ENCODE data around the gene METTL13.

Gene METTL13

DNA sequence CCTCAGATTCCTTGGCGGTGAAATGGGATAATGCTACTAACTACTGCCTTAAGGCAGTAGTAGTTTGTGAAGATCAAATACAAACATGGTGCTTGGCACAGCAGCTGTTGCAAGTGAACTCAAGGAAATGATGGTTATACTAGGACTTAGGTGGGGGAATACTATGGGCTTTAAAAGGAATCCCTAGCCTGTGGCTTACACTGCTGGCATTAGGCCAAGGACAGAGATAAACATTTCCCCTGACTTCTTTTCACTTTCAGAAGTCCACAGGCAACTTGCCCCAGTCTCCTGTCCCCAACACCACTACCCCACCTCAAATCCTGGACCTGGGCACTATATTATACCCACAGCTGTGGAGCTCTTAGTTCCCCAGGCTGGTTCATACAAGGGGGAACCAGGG, 26.5 kb upstream of the METTL13 start:
- no peak for TF ChIP-seq EZH2phosphoT487 (IDR thresholded peaks at IDR 0.05; ENCODE audit: low read length)
- no peak for TF ChIP-seq CTCF (IDR thresholded peaks at IDR 0.05; ENCODE audit: low read length)
- TF ChIP-seq EZH2 (optimal IDR thresholded peaks at IDR 0.05; ENCODE audit: low read depth, low read length): no peak
- no peak overlapping the region for H3K4me2 ChIP-seq (ENCODE audit: low read depth, low read length)

GRCh38 chr1:171756856-171757255, 24.6 kb upstream of the METTL13 start:
- Histone ChIP-seq H3K9me3 (replicated peaks; ENCODE audit: insufficient read depth, low read length) (no peaks in the 10 kb centered on the region), H3K4me2 (ENCODE audit: low read depth, low read length) (no peak overlapping the region), H3K9ac (ENCODE audit: low read length) (no peak overlapping the region), H3K79me2 (ENCODE audit: low read length) (no peaks in the 10 kb centered on the region), H3K27ac (ENCODE audit: low read length) (no peak overlapping the region), H3F3A (ENCODE audit: insufficient read depth, low read length) (no peaks in the 10 kb centered on the region), H4K20me1 (ENCODE audit: insufficient read depth, low read length) (no peaks in the 10 kb centered on the region), H3K36me3 (replicated peaks; ENCODE audit: insufficient read depth, low read length) (no peaks in the 10 kb centered on the region), H3K27me3 (replicated peaks; ENCODE audit: insufficient read depth, low read length) (no peaks in the 10 kb centered on the region), H3K4me3 (ENCODE audit: low read length) (no peak overlapping the region), H3K9me2 (replicated peaks; ENCODE audit: insufficient read depth, low read length) (no peaks in the 10 kb centered on the region), H2AFZ (ENCODE audit: low read length) (no peak overlapping the region), H3K4me1 (ENCODE audit: low read length) (no peaks in the 10 kb centered on the region)
- DNase-seq: no peak
- TF ChIP-seq EZH2phosphoT487 (IDR thresholded peaks at IDR 0.05; ENCODE audit: low read length) (no peak), EZH2 (optimal IDR thresholded peaks at IDR 0.05; ENCODE audit: low read depth, low read length) (no peak), CTCF (IDR thresholded peaks at IDR 0.05; ENCODE audit: low read length) (no peak)

More for the DNA sequence above, 26.5 kb upstream of the METTL13 start:
- Histone ChIP-seq H3F3A (ENCODE audit: insufficient read depth, low read length) (no peaks in the 10 kb centered on the region), H3K27ac (ENCODE audit: low read length) (no peak overlapping the region), H3K4me1 (ENCODE audit: low read length) (no peaks in the 10 kb centered on the region), H3K9me3 (replicated peaks; ENCODE audit: insufficient read depth, low read length) (no peaks in the 10 kb centered on the region), H2AFZ (ENCODE audit: low read length) (no peak overlapping the region), H3K27me3 (replicated peaks; ENCODE audit: insufficient read depth, low read length) (no peaks in the 10 kb centered on the region), H3K4me3 (ENCODE audit: low read length) (no peak overlapping the region), H3K9me2 (replicated peaks; ENCODE audit: insufficient read depth, low read length) (no peaks in the 10 kb centered on the region), H4K20me1 (ENCODE audit: insufficient read depth, low read length) (no peaks in the 10 kb centered on the region), H3K9ac (ENCODE audit: low read length) (no peak overlapping the region), H3K79me2 (ENCODE audit: low read length) (no peaks in the 10 kb centered on the region), H3K36me3 (replicated peaks; ENCODE audit: insufficient read depth, low read length) (no peaks in the 10 kb centered on the region)
- DNase-seq: no peak

DNA sequence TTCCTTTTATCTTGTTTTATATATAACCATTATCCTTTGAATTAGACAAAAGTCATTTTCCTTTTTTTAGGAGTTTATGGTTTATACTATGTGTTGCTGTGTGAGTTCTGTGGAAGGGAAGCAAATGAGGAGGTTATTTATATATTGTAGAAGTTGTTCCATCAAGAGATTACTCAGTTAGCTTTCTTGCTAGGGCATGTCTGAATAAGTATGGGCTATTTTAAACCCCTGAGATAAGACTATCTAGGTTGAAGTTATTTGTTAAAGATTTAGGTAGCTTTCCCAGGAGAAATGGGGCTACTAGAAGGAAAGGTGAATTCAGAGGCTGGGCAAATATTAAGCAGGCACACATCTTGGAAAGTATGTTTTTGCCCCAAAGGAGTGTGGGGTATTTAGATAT, 23.4 kb upstream of the METTL13 start:
- H3K4me3 ChIP-seq (ENCODE audit: low read length): no peak overlapping the region
- H3K9ac ChIP-seq (ENCODE audit: low read length): no peak overlapping the region
- H3K27ac ChIP-seq (ENCODE audit: low read length): no peak overlapping the region
- H3K36me3 ChIP-seq (replicated peaks; ENCODE audit: insufficient read depth, low read length): no peaks in the 10 kb centered on the region
- no peaks in the 10 kb centered on the region for H3K27me3 ChIP-seq (replicated peaks; ENCODE audit: insufficient read depth, low read length)
- H3K79me2 ChIP-seq (ENCODE audit: low read length): no peaks in the 10 kb centered on the region
- no peak overlapping the region for H2AFZ ChIP-seq (ENCODE audit: low read length)
- no peak for DNase-seq
- no peaks in the 10 kb centered on the region for H3K9me2 ChIP-seq (replicated peaks; ENCODE audit: insufficient read depth, low read length)
- H3F3A ChIP-seq (ENCODE audit: insufficient read depth, low read length): no peaks in the 10 kb centered on the region
- H3K4me1 ChIP-seq (ENCODE audit: low read length): no peaks in the 10 kb centered on the region
- no peak overlapping the region for H3K4me2 ChIP-seq (ENCODE audit: low read depth, low read length)
- no peak for TF ChIP-seq EZH2phosphoT487 (IDR thresholded peaks at IDR 0.05; ENCODE audit: low read length)
- no peak for TF ChIP-seq EZH2 (optimal IDR thresholded peaks at IDR 0.05; ENCODE audit: low read depth, low read length)
- H3K9me3 ChIP-seq (replicated peaks; ENCODE audit: insufficient read depth, low read length): no peaks in the 10 kb centered on the region
- H4K20me1 ChIP-seq (ENCODE audit: insufficient read depth, low read length): no peaks in the 10 kb centered on the region

- Histone ChIP-seq H3K9me2 (replicated peaks; ENCODE audit: insufficient read depth, low read length) (no peaks in the 10 kb centered on the region), H3F3A (ENCODE audit: insufficient read depth, low read length) (no peaks in the 10 kb centered on the region), H3K4me1 (ENCODE audit: low read length) (no peaks in the 10 kb centered on the region), H3K27ac (ENCODE audit: low read length) (no peak overlapping the region), H3K79me2 (ENCODE audit: low read length) (no peaks in the 10 kb centered on the region), H3K9me3 (replicated peaks; ENCODE audit: insufficient read depth, low read length) (no peaks in the 10 kb centered on the region), H4K20me1 (ENCODE audit: insufficient read depth, low read length) (no peaks in the 10 kb centered on the region), H3K4me3 (ENCODE audit: low read length) (no peak overlapping the region), H3K4me2 (ENCODE audit: low read depth, low read length) (no peak overlapping the region), H3K36me3 (replicated peaks; ENCODE audit: insufficient read depth, low read length) (no peaks in the 10 kb centered on the region), H3K9ac (ENCODE audit: low read length) (no peak overlapping the region), H3K27me3 (replicated peaks; ENCODE audit: insufficient read depth, low read length) (no peaks in the 10 kb centered on the region), H2AFZ (ENCODE audit: low read length) (no peak overlapping the region)
- no peak for TF ChIP-seq EZH2phosphoT487 (IDR thresholded peaks at IDR 0.05; ENCODE audit: low read length)
- no peak for TF ChIP-seq EZH2 (optimal IDR thresholded peaks at IDR 0.05; ENCODE audit: low read depth, low read length)
- TF ChIP-seq CTCF (IDR thresholded peaks at IDR 0.05; ENCODE audit: low read length): no peak
- no peak for DNase-seq
Measured at GRCh38 chr1:171762143-171762563, 19.3 kb upstream of the METTL13 start.
